H1 (cell line): ENCODE data around the gene IKZF1.

Experiments
- ATF2 ChIP-seq: IDR thresholded peaks from 2 replicates; pipeline ENCODE4 v1.6.1; 2012; ENCODE audit warnings: low read length, inconsistent platforms
- CEBPB ChIP-seq: IDR thresholded peaks from 2 replicates; pipeline ENCODE4 v1.6.1; 2012; ENCODE audit warnings: low read depth, low read length
- CREB1 ChIP-seq: IDR thresholded peaks from 2 replicates; pipeline ENCODE4 v1.6.1; 2012; ENCODE audit warnings: inconsistent platforms
- EGR1 ChIP-seq: IDR thresholded peaks from 2 replicates; pipeline ENCODE4 v1.6.1; 2011; ENCODE audit warnings: low read depth, low read length, borderline replicate concordance
- HDAC6 ChIP-seq: IDR thresholded peaks from one replicate; pipeline ENCODE4 v1.7.1; 2012; ENCODE audit warnings: low read depth, mild to moderate bottlenecking, inconsistent platforms, low read length, moderate library complexity
- MAFK ChIP-seq: IDR thresholded peaks from 2 replicates; pipeline ENCODE4 v1.6.1; 2012; ENCODE audit warnings: low read depth, mild to moderate bottlenecking, improper control_type of control experiment, low read length
- MAX ChIP-seq: IDR thresholded peaks from 2 replicates; pipeline ENCODE4 v1.6.1; 2012; ENCODE audit warnings: inconsistent platforms
- POLR2A ChIP-seq, 2 experiments: IDR thresholded peaks; 1 replicate in 1 of 2; 2 replicates in 1 of 2; pipeline ENCODE4 v1.6.1; 2011; ENCODE audit warnings: low read depth in 2 of 2, low read length in 2 of 2, mild to moderate bottlenecking in 2 of 2; ENCODE audit errors: control extremely low read depth in 1 of 2
- SRF ChIP-seq: IDR thresholded peaks from 2 replicates; pipeline ENCODE4 v1.6.1; 2011; ENCODE audit warnings: mild to moderate bottlenecking, low read depth, low read length, moderate library complexity
- ZNF274 ChIP-seq: IDR thresholded peaks from 2 replicates; pipeline ENCODE4 v1.7.0; 2012; ENCODE audit warnings: low read length, borderline replicate concordance; ENCODE audit errors: extremely low read depth
- TF ChIP-seq, protein P1 (sequence below), 3 experiments: IDR thresholded peaks; 1 replicate in 2 of 3; 2 replicates in 1 of 3; pipeline versions ENCODE4 v1.5.1 to v1.6.1; 2011; ENCODE audit warnings: low read length in 3 of 3, mild to moderate bottlenecking in 3 of 3, inconsistent platforms in 2 of 3, low read depth in 1 of 3, moderate library complexity in 1 of 3; ENCODE audit not compliant: insufficient read depth in 1 of 3; ENCODE audit errors: control extremely low read depth in 1 of 3

DNA sequence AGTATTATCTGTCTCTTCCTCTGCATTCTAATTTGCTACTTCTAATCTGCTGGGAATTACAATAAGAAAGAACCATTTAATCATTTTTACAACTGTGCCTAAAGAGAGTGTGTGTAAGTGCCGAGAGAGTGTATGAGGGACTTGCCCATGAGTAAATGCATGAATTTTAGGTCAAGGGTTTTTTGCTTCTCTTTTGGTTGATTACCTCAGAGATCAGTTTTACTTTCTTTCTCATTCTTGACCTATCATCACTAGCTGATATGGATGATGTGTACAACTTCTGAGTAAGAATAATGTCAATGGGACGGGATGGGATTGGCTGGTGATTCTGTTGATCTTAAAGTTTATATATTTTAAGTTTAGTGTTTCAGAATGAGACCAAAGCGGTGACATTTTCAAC, 47.8 kb downstream of the IKZF1 start:
- TF ChIP-seq ATF2: no peak
- no peak for TF ChIP-seq CREB1
- TF ChIP-seq CEBPB: no peak
- TF ChIP-seq SRF: no peak
- no peak for TF ChIP-seq ZNF274
- TF ChIP-seq, protein P1, sequence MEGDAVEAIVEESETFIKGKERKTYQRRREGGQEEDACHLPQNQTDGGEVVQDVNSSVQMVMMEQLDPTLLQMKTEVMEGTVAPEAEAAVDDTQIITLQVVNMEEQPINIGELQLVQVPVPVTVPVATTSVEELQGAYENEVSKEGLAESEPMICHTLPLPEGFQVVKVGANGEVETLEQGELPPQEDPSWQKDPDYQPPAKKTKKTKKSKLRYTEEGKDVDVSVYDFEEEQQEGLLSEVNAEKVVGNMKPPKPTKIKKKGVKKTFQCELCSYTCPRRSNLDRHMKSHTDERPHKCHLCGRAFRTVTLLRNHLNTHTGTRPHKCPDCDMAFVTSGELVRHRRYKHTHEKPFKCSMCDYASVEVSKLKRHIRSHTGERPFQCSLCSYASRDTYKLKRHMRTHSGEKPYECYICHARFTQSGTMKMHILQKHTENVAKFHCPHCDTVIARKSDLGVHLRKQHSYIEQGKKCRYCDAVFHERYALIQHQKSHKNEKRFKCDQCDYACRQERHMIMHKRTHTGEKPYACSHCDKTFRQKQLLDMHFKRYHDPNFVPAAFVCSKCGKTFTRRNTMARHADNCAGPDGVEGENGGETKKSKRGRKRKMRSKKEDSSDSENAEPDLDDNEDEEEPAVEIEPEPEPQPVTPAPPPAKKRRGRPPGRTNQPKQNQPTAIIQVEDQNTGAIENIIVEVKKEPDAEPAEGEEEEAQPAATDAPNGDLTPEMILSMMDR (IDR thresholded peaks at IDR 0.05; ENCODE audit: control extremely low read depth in 1 of 3, insufficient read depth in 1 of 3, low read depth in 1 of 3, low read length in 3 of 3): no peak
- TF ChIP-seq HDAC6: no peak
- no peak for TF ChIP-seq EGR1
- no peak for TF ChIP-seq MAX
- no peak for TF ChIP-seq MAFK
- TF ChIP-seq POLR2A (IDR thresholded peaks at IDR 0.05; ENCODE audit: control extremely low read depth in 1 of 2, low read depth in 2 of 2, low read length in 2 of 2): no peak
